Body of pancreas (tissue), 4 donors: ENCODE results near the gene PTPRH.

Experiments used
- CTCF ChIP-seq, 7 experiments: fragments of 450-650 bp in 4 of 7; fragments of 200-600 bp in 3 of 7; sonication (generic) in 3 of 7; IDR thresholded peaks; one replicate each; pipeline ENCODE4 v1.5.1; 2016 to 2019; ENCODE audit warnings: antibody characterized with exemption in 7 of 7
- POLR2A ChIP-seq, 3 donors: fragments of 450-650 bp; IDR thresholded peaks; one replicate each; pipeline ENCODE4 v1.6.1; 2016; ENCODE audit warnings: antibody characterized with exemption in 3 of 3, mild to moderate bottlenecking in 2 of 3

- TF ChIP-seq CTCF (IDR thresholded peaks at IDR 0.05) (no peak), POLR2A (IDR thresholded peaks at IDR 0.05) (no peak)
Measured at GRCh38 chr19:55181740-55182139, 27.6 kb downstream of the PTPRH start.
